GM12873 (cell line): Measurements from ENCODE around the gene ERGIC1.

Experiments used
- TF ChIP-seq, protein P1 (sequence below): IDR thresholded peaks from 2 replicates; pipeline ENCODE4 v1.5.1; 2012; ENCODE audit warnings: low read depth, mild to moderate bottlenecking, moderate library complexity, low read length, control low read depth; ENCODE audit not compliant: insufficient read depth; ENCODE audit errors: missing control alignments

The ERGIC1 gene

DNA sequence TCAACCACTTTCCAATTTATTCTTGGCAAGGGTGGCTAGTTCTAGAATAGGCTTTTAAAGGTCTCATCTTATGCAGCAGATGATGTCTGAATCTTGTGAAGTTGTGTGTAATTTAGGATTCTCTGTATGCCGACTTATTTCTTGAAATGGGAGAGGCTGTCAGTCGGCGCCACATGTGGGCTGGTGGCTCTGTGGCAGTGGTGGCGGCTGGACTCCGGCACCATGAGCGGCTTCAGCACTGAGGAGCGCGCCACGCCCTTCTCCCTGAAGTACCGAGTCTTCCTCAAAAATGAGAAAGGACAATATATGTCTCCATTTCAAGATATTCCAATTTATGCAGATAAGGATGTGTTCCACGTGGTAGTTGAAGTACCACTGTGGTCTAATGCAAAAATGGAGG, 141.2 kb downstream of the ERGIC1 start:
- TF ChIP-seq, protein P1, sequence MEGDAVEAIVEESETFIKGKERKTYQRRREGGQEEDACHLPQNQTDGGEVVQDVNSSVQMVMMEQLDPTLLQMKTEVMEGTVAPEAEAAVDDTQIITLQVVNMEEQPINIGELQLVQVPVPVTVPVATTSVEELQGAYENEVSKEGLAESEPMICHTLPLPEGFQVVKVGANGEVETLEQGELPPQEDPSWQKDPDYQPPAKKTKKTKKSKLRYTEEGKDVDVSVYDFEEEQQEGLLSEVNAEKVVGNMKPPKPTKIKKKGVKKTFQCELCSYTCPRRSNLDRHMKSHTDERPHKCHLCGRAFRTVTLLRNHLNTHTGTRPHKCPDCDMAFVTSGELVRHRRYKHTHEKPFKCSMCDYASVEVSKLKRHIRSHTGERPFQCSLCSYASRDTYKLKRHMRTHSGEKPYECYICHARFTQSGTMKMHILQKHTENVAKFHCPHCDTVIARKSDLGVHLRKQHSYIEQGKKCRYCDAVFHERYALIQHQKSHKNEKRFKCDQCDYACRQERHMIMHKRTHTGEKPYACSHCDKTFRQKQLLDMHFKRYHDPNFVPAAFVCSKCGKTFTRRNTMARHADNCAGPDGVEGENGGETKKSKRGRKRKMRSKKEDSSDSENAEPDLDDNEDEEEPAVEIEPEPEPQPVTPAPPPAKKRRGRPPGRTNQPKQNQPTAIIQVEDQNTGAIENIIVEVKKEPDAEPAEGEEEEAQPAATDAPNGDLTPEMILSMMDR = no peak

DNA sequence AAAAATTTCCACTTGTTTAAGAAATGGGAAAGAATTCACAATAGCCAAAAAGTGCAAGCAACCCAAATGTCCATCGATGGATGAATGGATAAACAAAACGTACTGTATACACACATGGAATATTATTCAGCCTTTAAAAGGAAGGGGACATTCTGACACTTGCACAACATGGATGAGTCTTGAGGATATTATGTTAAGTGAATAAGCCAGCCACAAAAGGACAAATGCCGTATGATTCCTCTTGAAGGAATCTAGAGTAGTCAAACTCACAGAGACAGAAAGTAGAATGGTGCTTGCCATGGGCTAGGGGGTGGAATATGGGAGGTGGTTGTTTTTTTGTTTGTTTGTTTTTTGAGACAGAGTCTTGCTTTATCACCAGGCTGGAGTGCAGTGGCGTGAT, 145.7 kb downstream of the ERGIC1 start:
- TF ChIP-seq, protein P1 = no peak

DNA sequence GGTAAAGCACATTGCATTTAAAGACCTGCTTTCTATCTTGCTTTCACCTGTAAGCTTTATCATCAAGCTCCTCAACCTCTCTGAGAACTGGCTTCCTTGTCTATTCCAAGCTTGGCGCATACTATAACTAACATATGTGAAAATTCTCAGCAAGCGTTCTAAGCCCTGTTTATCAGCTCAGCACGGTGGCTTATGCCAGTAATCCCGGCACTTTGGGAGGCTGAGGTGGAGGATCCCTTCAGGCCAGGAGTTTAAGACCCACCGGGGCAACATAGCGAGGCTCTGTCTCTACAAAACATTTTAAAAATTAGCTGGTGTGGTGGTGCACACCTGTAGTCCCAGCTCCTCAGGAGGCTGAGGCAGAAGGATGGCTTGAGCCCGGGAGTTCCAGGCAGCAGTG, 147.9 kb downstream of the ERGIC1 start:
- TF ChIP-seq, protein P1 = no peak

DNA sequence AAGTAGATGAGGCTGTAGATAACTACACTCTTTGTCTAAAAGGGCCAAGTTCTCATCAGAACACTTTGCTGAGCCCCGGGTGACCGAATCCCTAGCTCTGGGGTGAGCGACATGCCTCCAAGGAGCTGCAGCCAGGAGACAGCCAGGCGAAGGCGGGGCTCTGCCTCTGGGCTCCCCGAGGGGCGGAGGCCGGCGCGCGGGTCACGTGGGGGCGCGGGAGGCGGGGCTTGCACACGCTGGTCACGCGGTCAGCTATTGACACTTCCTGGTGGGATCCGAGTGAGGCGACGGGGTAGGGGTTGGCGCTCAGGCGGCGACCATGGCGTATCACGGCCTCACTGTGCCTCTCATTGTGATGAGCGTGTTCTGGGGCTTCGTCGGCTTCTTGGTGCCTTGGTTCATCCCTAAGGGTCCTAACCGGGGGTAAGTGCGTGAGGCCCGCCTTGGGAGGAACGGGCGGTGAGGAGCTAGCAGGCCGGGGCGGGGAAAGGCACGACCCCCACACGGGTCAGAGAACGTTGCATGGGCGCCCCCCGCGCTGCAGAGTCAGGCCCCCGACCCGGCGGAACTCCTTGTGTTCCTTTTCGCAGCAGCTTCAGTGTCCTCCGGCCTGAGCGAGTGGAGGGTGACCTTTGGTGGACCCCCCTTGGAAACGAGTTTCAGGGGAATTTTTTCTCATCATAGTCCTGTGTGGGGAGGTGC, 149.6 kb downstream of the ERGIC1 start, which contains the start of gene ATP6V0E1:
TSS of gene ATP6V0E1 (plus strand) at position 230 of the 702 bp plus-strand sequence. CDS start at position 320, 90 bp downstream.
- TF ChIP-seq, protein P1 = no peak

DNA sequence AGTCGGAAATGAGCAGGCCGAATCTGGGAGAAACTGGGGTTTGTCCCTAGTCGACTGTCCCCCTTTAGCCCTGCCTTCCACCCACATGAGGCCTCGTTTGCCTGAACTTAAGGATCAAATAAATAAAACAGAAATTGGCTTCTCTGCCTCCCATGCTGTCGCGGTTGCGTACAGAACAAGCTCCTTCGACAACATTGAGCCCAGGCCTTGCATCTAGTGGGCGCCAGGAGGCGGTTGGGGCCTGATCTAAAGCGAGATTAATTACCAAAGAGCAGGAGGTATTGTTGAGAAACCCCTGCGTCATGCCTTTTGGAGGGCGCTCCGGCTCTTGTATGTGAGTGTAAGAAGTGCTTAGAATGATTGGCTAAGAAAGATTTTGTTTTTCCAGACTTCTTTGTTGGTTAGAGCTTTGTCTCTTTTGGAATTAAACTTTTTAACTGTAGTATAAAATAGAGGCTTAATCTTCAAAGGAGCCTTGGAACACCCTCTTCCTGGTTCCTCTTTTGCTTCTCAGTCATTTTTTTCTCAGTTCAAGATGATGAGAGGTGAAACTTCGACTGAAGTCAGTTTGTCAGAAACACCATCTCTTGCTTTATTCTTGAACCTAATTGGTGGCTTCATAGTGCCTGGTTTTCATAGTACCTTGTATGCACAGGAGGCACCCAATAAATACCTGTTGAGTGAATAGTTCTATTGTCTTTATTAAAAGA, 150.3 kb downstream of the ERGIC1 start:
- TF ChIP-seq, protein P1 = peak; percentile 71

DNA sequence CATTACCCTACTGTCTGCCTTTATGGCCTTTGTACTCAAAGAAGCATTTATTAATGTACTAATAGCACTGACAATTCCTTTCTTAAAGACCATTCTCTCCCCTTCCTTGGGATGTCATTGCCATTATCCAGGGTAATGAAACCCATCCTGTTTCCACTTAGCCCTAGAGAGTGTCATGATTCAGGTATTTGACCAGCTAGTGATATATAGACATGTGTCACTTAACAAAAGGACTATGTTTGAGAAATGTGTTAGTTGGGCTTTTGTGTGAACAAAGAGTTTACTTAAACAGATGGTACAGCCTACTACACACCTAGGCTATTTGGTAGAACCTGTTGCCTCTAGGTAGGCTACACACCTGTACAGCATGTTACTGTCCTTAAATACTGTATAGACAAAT, 151.5 kb downstream of the ERGIC1 start:
- TF ChIP-seq, protein P1 = no peak

DNA sequence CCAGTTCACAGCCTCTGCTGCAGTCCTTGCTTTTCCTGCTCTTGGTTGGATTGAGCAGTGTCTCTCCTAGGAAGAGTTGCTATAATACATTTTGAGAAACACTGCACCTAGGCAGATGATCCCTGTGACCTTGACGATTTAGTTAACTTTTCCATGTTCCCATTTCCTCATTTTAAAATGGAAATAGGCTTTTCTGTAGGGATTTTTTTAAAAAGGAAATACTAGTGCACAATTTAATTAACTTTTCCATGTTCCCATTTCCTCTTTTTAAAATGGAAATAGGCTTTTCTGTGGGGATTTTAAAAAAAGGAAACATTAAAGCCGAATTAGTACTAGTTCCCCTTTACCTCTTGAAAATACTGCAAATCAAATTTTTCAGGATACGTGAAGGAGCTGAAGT, 154.2 kb downstream of the ERGIC1 start:
- TF ChIP-seq, protein P1 = no peak
